ENCODE data around the gene ENTREP1. TPM values are rescaled to one million over a fixed set of nuclear protein-coding genes. Genes with fewer than 3 reads are reported as not detected.

The ENTREP1 gene
- total RNA-seq, 2 experiments from 2014 or later, result not detected

GRCh38 chr9:69364510-69365150, 39.6 kb downstream of the ENTREP1 start:
- DNase-seq, result no peak
- Mint-ChIP-seq H3K4me1 (no peaks in the 10 kb centered on the region), H3K27ac (no peak overlapping the region), H3K4me3 (no peak overlapping the region), H3K27me3 (peaks cover 8% of the 10 kb centered on the region), H3K9me3 (no peaks in the 10 kb centered on the region), H3K36me3 (ENCODE audit: low read depth) (no peaks in the 10 kb centered on the region)
- CTCF ChIA-PET, result no interaction called here
- POLR2A ChIA-PET, result no interaction called here

- no peak for DNase-seq
- ChIA-PET POLR2A (no interaction called here), CTCF (no interaction called here)
- Mint-ChIP-seq H3K36me3 (ENCODE audit: low read depth) (no peaks in the 10 kb centered on the region), H3K4me1 (no peaks in the 10 kb centered on the region), H3K9me3 (no peaks in the 10 kb centered on the region), H3K4me3 (no peak overlapping the region), H3K27me3 (peaks cover 5% of the 10 kb centered on the region), H3K27ac (no peak overlapping the region)
Observed at GRCh38 chr9:69370430-69370829, 45.4 kb downstream of the ENTREP1 start.

- Mint-ChIP-seq H3K27ac (no peak overlapping the region), H3K27me3 (peaks cover 5% of the 10 kb centered on the region), H3K4me3 (no peak overlapping the region), H3K9me3 (no peaks in the 10 kb centered on the region), H3K4me1 (no peaks in the 10 kb centered on the region), H3K36me3 (ENCODE audit: low read depth) (no peaks in the 10 kb centered on the region)
- DNase-seq, result no peak
- CTCF ChIA-PET, result no interaction called here
- POLR2A ChIA-PET, result no interaction called here
Observed at GRCh38 chr9:69371001-69371400, 46.0 kb downstream of the ENTREP1 start.

- H3K4me3 Mint-ChIP-seq, result no peak overlapping the region
- POLR2A ChIA-PET, result no interaction called here
- H3K36me3 Mint-ChIP-seq (ENCODE audit: low read depth), result no peaks in the 10 kb centered on the region
- H3K27me3 Mint-ChIP-seq, result peaks cover under 1% of the 10 kb centered on the region
- no peak overlapping the region for H3K27ac Mint-ChIP-seq
- no peaks in the 10 kb centered on the region for H3K4me1 Mint-ChIP-seq
- H3K9me3 Mint-ChIP-seq, result no peaks in the 10 kb centered on the region
- CTCF ChIA-PET, result no interaction called here
- no peak for DNase-seq
Observed at GRCh38 chr9:69376651-69377050, 51.6 kb downstream of the ENTREP1 start.

- H3K9me3 Mint-ChIP-seq, result no peaks in the 10 kb centered on the region
Observed at GRCh38 chr9:69377291-69377690, 52.3 kb downstream of the ENTREP1 start.

GRCh38 chr9:69377981-69378380, 53.0 kb downstream of the ENTREP1 start:
- no peaks in the 10 kb centered on the region for H3K9me3 Mint-ChIP-seq
- no peak for DNase-seq
- ChIA-PET POLR2A (no interaction called here), CTCF (interaction anchor here (1.0 kb wide), 1 partner anchor 44 kb away, joined by 3 read pairs; no protein-coding TSS in a partner anchor)
- H3K36me3 Mint-ChIP-seq (ENCODE audit: low read depth), result no peaks in the 10 kb centered on the region
- H3K27me3 Mint-ChIP-seq, result no peaks in the 10 kb centered on the region
- no peak overlapping the region for H3K27ac Mint-ChIP-seq
- H3K4me3 Mint-ChIP-seq, result no peak overlapping the region
- no peaks in the 10 kb centered on the region for H3K4me1 Mint-ChIP-seq

More at GRCh38 chr9:69377291-69377690, 52.3 kb downstream of the ENTREP1 start:
- H3K4me3 Mint-ChIP-seq, result no peak overlapping the region
- POLR2A ChIA-PET, result no interaction called here
- H3K27ac Mint-ChIP-seq, result no peak overlapping the region
- H3K4me1 Mint-ChIP-seq, result no peaks in the 10 kb centered on the region
- CTCF ChIA-PET, result no interaction called here
- DNase-seq, result no peak
- H3K36me3 Mint-ChIP-seq (ENCODE audit: low read depth), result no peaks in the 10 kb centered on the region
- no peaks in the 10 kb centered on the region for H3K27me3 Mint-ChIP-seq

- ChIA-PET POLR2A (no interaction called here), CTCF (no interaction called here)
- Mint-ChIP-seq H3K27ac (no peak overlapping the region), H3K36me3 (ENCODE audit: low read depth) (no peaks in the 10 kb centered on the region), H3K4me1 (no peaks in the 10 kb centered on the region), H3K9me3 (no peaks in the 10 kb centered on the region), H3K27me3 (peaks cover 4% of the 10 kb centered on the region), H3K4me3 (no peak overlapping the region)
- no peak for DNase-seq
Observed at GRCh38 chr9:69379270-69379982, 54.4 kb downstream of the ENTREP1 start.

- H3K36me3 Mint-ChIP-seq (ENCODE audit: low read depth), result no peaks in the 10 kb centered on the region
- DNase-seq, result no peak
- ChIA-PET POLR2A (no interaction called here), CTCF (no interaction called here)
- no peaks in the 10 kb centered on the region for H3K4me1 Mint-ChIP-seq
- H3K27me3 Mint-ChIP-seq, result peaks cover 4% of the 10 kb centered on the region
- no peaks in the 10 kb centered on the region for H3K9me3 Mint-ChIP-seq
- no peak overlapping the region for H3K27ac Mint-ChIP-seq
- no peak overlapping the region for H3K4me3 Mint-ChIP-seq
Observed at GRCh38 chr9:69380301-69380700, 55.3 kb downstream of the ENTREP1 start.

GRCh38 chr9:69380811-69381210, 55.8 kb downstream of the ENTREP1 start:
- POLR2A ChIA-PET, result no interaction called here
- DNase-seq, result no peak
- no peaks in the 10 kb centered on the region for H3K9me3 Mint-ChIP-seq
- H3K4me3 Mint-ChIP-seq, result no peak overlapping the region
- H3K27ac Mint-ChIP-seq, result no peak overlapping the region
- peaks cover 4% of the 10 kb centered on the region for H3K27me3 Mint-ChIP-seq
- H3K4me1 Mint-ChIP-seq, result no peaks in the 10 kb centered on the region
- CTCF ChIA-PET, result no interaction called here
- no peaks in the 10 kb centered on the region for H3K36me3 Mint-ChIP-seq (ENCODE audit: low read depth)

- no peak for DNase-seq
- POLR2A ChIA-PET, result no interaction called here
- Mint-ChIP-seq H3K27ac (no peak overlapping the region), H3K27me3 (peaks cover 4% of the 10 kb centered on the region), H3K4me1 (no peaks in the 10 kb centered on the region), H3K4me3 (no peak overlapping the region), H3K9me3 (no peaks in the 10 kb centered on the region), H3K36me3 (ENCODE audit: low read depth) (no peaks in the 10 kb centered on the region)
- CTCF ChIA-PET, result no interaction called here
Observed at GRCh38 chr9:69382135-69382534, 57.1 kb downstream of the ENTREP1 start.

GRCh38 chr9:69385581-69386033, 60.6 kb downstream of the ENTREP1 start:
- H3K4me3 Mint-ChIP-seq, result no peak overlapping the region
- no peaks in the 10 kb centered on the region for H3K4me1 Mint-ChIP-seq
- H3K36me3 Mint-ChIP-seq (ENCODE audit: low read depth), result no peaks in the 10 kb centered on the region
- DNase-seq, result no peak
- no peak overlapping the region for H3K27ac Mint-ChIP-seq
- H3K27me3 Mint-ChIP-seq, result peaks cover 12% of the 10 kb centered on the region
- H3K9me3 Mint-ChIP-seq, result no peaks in the 10 kb centered on the region
- POLR2A ChIA-PET, result no interaction called here
- CTCF ChIA-PET, result no interaction called here

GRCh38 chr9:69386651-69387050, 61.6 kb downstream of the ENTREP1 start:
- no peak overlapping the region for H3K4me3 Mint-ChIP-seq
- POLR2A ChIA-PET, result no interaction called here
- H3K4me1 Mint-ChIP-seq, result no peaks in the 10 kb centered on the region
- H3K27ac Mint-ChIP-seq, result no peak overlapping the region
- CTCF ChIA-PET, result no interaction called here
- peaks cover 12% of the 10 kb centered on the region for H3K27me3 Mint-ChIP-seq
- H3K9me3 Mint-ChIP-seq, result no peaks in the 10 kb centered on the region
- DNase-seq, result no peak
- no peaks in the 10 kb centered on the region for H3K36me3 Mint-ChIP-seq (ENCODE audit: low read depth)

- Mint-ChIP-seq H3K9me3 (no peaks in the 10 kb centered on the region), H3K27me3 (peaks cover 12% of the 10 kb centered on the region), H3K36me3 (ENCODE audit: low read depth) (no peaks in the 10 kb centered on the region), H3K27ac (no peak overlapping the region), H3K4me3 (no peak overlapping the region), H3K4me1 (no peaks in the 10 kb centered on the region)
- no peak for DNase-seq
- ChIA-PET POLR2A (no interaction called here), CTCF (no interaction called here)
Observed at GRCh38 chr9:69388596-69388995, 63.6 kb downstream of the ENTREP1 start.

- CTCF ChIA-PET, result no interaction called here
- POLR2A ChIA-PET, result no interaction called here
- Mint-ChIP-seq H3K36me3 (ENCODE audit: low read depth) (no peaks in the 10 kb centered on the region), H3K27ac (no peak overlapping the region), H3K27me3 (peaks cover 8% of the 10 kb centered on the region), H3K4me1 (no peaks in the 10 kb centered on the region), H3K4me3 (no peak overlapping the region), H3K9me3 (no peaks in the 10 kb centered on the region)
- no peak for DNase-seq
Observed at GRCh38 chr9:69389437-69389995, 64.5 kb downstream of the ENTREP1 start.

All from activated CD4-positive, alpha-beta memory T cell treated with anti-CD3 and anti-CD28 coated beads, Interleukin-2, amount 10 ng/mL, durations not matched to agents 7 days and 5 days (primary cell).